Upper lobe of right lung (tissue), 1 donor: ENCODE results near the gene GIPC3. TPM values are rescaled to one million over a fixed set of nuclear protein-coding genes. Genes with fewer than 3 reads are reported as not detected.

Experiments
- ATAC-seq: fragments of 200-7000 bp; cut with Tn5 transposase; one replicate; pipeline ENCODE4 v1.9.1; 2020; ENCODE audit warnings: mild to moderate bottlenecking, moderate library complexity
- DNase-seq: peaks from one replicate; pipeline ENCODE4 v3.0.0-alpha.2; 2020
- H3K27ac ChIP-seq: fragments of 200-600 bp; one replicate; pipeline ENCODE4 v1.8.0; 2022
- H3K27me3 ChIP-seq: fragments of 200-600 bp; one replicate; pipeline ENCODE4 v1.8.0; 2022; ENCODE audit warnings: mild to moderate bottlenecking
- H3K36me3 ChIP-seq: fragments of 200-600 bp; one replicate; pipeline ENCODE4 v1.8.0; 2022
- H3K4me1 ChIP-seq: fragments of 200-600 bp; one replicate; pipeline ENCODE4 v1.8.0; 2022
- H3K4me3 ChIP-seq: fragments of 200-600 bp; one replicate; pipeline ENCODE4 v1.8.0; 2022; ENCODE audit warnings: mild to moderate bottlenecking
- H3K9me3 ChIP-seq: fragments of 200-600 bp; one replicate; pipeline ENCODE4 v1.8.0; 2022
- intact Hi-C: fragments of 100-400 bp; cut with DNase I; formaldehyde crosslinking; loops from one replicate; pipeline ENCODE4 v1.11.0; 2022
- total RNA-seq: library from RNA; stranded (reverse); fragmentation: NEBNext Ultra II Directional; extraction: Animal tissue kit (Norgen Biotek cat#: 25700); gene quantifications from one replicate; pipeline ENCODE4 v1.2.1, GENCODE V29; 2021
- TF ChIP-seq, protein P1 (sequence below): fragments of 200-600 bp; IDR thresholded peaks from one replicate; pipeline ENCODE4 v1.8.0; 2022; ENCODE audit warnings: antibody characterized with exemption
- donor health status: DM: no; HTN: yes; CAD: no; lungs with severe emphysema.

The GIPC3 gene
- total RNA-seq, 1 donor from 2014 or later: 6.5 TPM

- no peak for ATAC-seq
- Histone ChIP-seq H3K36me3 (no peaks in the 10 kb centered on the region), H3K27me3 (no peaks in the 10 kb centered on the region), H3K27ac (peak overlapping the region; percentile 55), H3K9me3 (no peaks in the 10 kb centered on the region), H3K4me1 (peaks cover 22% of the 10 kb centered on the region), H3K4me3 (peak overlapping the region; percentile 13)
- intact Hi-C loops: no loop called here
- no peak for DNase-seq
- TF ChIP-seq, protein P1, sequence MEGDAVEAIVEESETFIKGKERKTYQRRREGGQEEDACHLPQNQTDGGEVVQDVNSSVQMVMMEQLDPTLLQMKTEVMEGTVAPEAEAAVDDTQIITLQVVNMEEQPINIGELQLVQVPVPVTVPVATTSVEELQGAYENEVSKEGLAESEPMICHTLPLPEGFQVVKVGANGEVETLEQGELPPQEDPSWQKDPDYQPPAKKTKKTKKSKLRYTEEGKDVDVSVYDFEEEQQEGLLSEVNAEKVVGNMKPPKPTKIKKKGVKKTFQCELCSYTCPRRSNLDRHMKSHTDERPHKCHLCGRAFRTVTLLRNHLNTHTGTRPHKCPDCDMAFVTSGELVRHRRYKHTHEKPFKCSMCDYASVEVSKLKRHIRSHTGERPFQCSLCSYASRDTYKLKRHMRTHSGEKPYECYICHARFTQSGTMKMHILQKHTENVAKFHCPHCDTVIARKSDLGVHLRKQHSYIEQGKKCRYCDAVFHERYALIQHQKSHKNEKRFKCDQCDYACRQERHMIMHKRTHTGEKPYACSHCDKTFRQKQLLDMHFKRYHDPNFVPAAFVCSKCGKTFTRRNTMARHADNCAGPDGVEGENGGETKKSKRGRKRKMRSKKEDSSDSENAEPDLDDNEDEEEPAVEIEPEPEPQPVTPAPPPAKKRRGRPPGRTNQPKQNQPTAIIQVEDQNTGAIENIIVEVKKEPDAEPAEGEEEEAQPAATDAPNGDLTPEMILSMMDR: no peak
Observed at GRCh38 chr19:3554254-3555083, 30.8 kb upstream of the GIPC3 start.

DNA sequence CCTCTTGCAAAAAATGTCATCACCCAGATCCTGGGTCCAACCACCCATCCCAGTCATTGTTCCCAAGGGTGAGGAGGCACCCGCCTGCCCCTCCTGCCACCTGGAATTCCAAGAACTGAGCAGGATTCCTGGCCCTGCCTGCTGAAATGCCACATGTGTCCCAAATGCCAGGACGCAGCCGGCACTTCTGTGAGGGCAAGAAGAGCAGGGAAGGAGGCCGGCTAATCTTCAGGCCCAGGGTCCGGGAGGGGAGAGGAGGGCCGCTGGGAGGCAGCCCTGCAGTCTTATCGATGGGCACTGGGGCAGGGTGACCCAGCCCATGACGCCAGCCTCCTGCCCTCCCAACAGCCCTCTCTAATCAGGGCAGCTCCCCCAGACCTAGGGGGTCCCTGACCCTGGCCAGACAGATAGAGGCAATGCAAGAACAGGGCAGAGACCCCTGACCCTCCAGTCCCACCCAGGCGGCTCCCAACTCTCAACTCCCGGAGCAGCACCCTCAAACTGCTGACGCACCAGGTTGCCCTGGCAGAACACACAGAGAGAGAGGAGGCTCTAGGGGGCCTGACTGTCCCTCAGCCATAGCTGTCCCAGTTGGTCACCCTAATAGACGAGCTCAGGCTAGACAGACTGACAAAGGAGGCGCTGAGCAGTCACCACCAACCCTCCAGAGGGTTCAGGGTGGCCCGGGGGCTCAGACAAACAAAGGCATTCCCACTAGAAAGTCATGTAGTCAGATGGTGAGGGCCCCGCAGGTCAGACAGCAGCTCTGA is 29.4 kb upstream of the GIPC3 start:
- Histone ChIP-seq H3K27me3 (no peaks in the 10 kb centered on the region), H3K4me1 (peaks cover 22% of the 10 kb centered on the region), H3K9me3 (no peaks in the 10 kb centered on the region), H3K4me3 (peak overlapping the region; percentile 80), H3K27ac (no peak overlapping the region), H3K36me3 (no peaks in the 10 kb centered on the region)
- DNase-seq: no peak
- TF ChIP-seq, protein P1: no peak
- ATAC-seq: no peak
- intact Hi-C loops: no loop called here

DNA sequence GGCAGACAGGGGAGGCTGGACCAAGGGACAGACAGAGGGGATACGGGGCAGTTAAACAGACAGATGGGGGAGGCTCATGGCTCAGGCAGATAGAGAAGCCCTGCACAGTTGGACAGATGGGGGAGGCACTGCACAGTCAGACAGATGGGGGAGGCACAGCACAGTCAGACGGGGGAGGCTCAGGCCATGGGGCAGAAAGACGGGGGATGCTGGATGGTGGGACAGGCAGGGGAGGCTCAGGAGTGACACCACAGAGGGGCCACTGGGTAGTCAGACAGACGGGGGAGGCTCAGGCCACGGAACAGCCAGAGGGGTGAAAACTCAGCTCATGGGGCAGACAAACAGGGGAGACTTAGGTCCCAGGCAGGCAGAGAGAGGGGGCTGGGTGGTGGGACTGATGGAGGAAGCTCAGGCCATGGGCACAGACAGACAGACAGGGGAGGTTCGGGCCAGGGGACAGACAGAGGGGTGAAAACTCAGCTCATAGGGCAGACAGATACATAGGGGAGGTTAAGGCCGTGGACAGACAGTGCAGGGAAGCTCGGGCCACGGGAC is 28.8 kb upstream of the GIPC3 start:
- H3K9me3 ChIP-seq: no peaks in the 10 kb centered on the region
- no peak for ATAC-seq
- H3K27ac ChIP-seq: peak overlapping the region; percentile 77
- no peaks in the 10 kb centered on the region for H3K27me3 ChIP-seq
- TF ChIP-seq, protein P1: no peak
- no peaks in the 10 kb centered on the region for H3K36me3 ChIP-seq
- intact Hi-C loops: no loop called here
- H3K4me3 ChIP-seq: peak overlapping the region; percentile 80
- DNase-seq: no peak
- H3K4me1 ChIP-seq: peaks cover 22% of the 10 kb centered on the region

GRCh38 chr19:3556978-3557460 is 28.3 kb upstream of the GIPC3 start:
- Histone ChIP-seq H3K4me3 (peak overlapping the region; percentile 80), H3K27me3 (no peaks in the 10 kb centered on the region), H3K27ac (peak overlapping the region; percentile 77), H3K9me3 (no peaks in the 10 kb centered on the region), H3K36me3 (no peaks in the 10 kb centered on the region), H3K4me1 (peaks cover 22% of the 10 kb centered on the region)
- intact Hi-C loops: no loop called here
- ATAC-seq (peak; percentile 21), DNase-seq (peak; percentile 79)
- TF ChIP-seq, protein P1: no peak

- DNase-seq (peak; percentile 97), ATAC-seq (peak; percentile 96)
- no peaks in the 10 kb centered on the region for H3K9me3 ChIP-seq
- peaks cover 22% of the 10 kb centered on the region for H3K4me1 ChIP-seq
- intact Hi-C loops: no loop called here
- H3K4me3 ChIP-seq: peak within 1 kb of the TSS; percentile 80
- peak within 1 kb of the TSS; percentile 77 for H3K27ac ChIP-seq
- H3K36me3 ChIP-seq: no peaks in the 10 kb centered on the region
- no peaks in the 10 kb centered on the region for H3K27me3 ChIP-seq
- TF ChIP-seq, protein P1: no peak
Observed at GRCh38 chr19:3557461-3558248, 27.6 kb upstream of the GIPC3 start, which contains the start of gene MFSD12. TSS of gene MFSD12 (minus strand) at chr19:3557586. CDS start at chr19:3557403, 183 bp downstream.
